H1 (cell line): ENCODE measurements around the gene NKAIN4. TPM values are rescaled to one million over a fixed set of nuclear protein-coding genes. Genes with fewer than 3 reads are reported as not detected.

ENCODE experiments used
- polyA plus RNA-seq, 7 experiments: library from polyadenylated mRNA; depleted of rRNA in 3 of 7; stranded (reverse) in 5 of 7; unstranded in 2 of 7; fragments of >200 nt in 5 of 7; fragments of 200-250 nt in 2 of 7; gene quantifications; 1 replicate in 5 of 7; 2 replicates in 1 of 7; 4 replicates in 1 of 7; pipeline versions ENCODE4 v1.2.1 to v1.2.3, GENCODE V29; 2011 to 2013; ENCODE audit warnings: missing spikeins in 2 of 7, mixed read lengths in 2 of 7
- total RNA-seq: library from RNA; stranded (reverse); fragmentation: NEBNext Ultra II Directional; extraction: Animal tissue kit (Norgen Biotek cat#: 25700); gene quantifications from 2 replicates; pipeline ENCODE4 v1.2.1, GENCODE V29; 2021
- TF ChIP-seq, protein P1 (sequence below): IDR thresholded peaks from 2 replicates; pipeline ENCODE4 v1.6.1; 2012; ENCODE audit warnings: low read length, inconsistent platforms

The NKAIN4 gene
- total and polyA plus RNA-seq, 2 of the 8 experiments (the other 6 are each of a cell fraction or from before 2014, with no cell fraction given), result 6.9 to 17.0 TPM

DNA sequence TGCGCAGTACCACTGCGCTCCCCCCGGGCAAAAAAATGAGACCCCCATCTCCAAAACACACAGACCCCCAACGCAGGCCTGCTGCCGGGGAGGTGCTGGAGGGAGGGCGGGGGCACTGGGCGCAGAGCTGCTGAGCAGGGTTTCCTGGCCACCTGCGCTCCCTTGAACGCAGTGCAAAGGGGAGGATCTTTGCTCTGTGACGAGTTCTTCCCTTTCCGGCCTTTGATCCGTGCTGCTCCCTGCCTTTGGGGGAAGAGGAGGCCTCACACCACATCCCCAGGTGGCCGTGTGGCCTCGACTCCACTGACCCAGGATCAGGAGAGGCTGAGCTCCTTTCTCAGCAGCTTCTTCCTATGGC is 29.8 kb upstream of the NKAIN4 start (continued):
- TF ChIP-seq, protein P1, sequence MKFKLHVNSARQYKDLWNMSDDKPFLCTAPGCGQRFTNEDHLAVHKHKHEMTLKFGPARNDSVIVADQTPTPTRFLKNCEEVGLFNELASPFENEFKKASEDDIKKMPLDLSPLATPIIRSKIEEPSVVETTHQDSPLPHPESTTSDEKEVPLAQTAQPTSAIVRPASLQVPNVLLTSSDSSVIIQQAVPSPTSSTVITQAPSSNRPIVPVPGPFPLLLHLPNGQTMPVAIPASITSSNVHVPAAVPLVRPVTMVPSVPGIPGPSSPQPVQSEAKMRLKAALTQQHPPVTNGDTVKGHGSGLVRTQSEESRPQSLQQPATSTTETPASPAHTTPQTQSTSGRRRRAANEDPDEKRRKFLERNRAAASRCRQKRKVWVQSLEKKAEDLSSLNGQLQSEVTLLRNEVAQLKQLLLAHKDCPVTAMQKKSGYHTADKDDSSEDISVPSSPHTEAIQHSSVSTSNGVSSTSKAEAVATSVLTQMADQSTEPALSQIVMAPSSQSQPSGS, result no peak
- TF ChIP-seq, all 59 proteins: peak for 0
